Choroid plexus epithelial cell (primary cell): ENCODE measurements around the gene DGKI.

ENCODE experiments used
- DNase-seq: peaks from one replicate; pipeline ENCODE4 v3.0.0-alpha.2; 2010; ENCODE audit warnings: low read depth
- H3K4me3 ChIP-seq: 2 replicates; pipeline ENCODE4 v1.5.1; 2011; ENCODE audit warnings: low read depth, mild to moderate bottlenecking, control low read depth, low read length, moderate library complexity
- CTCF ChIP-seq: conservative IDR thresholded peaks from 2 replicates; pipeline ENCODE4 v1.5.1; 2011; ENCODE audit warnings: low read depth, mild to moderate bottlenecking, control low read depth, inconsistent platforms, low read length, moderate library complexity

The DGKI gene

GRCh38 chr7:137755427-137755826 lies 91.3 kb downstream of the DGKI start:
- no peak for TF ChIP-seq CTCF
- no peak overlapping the region for H3K4me3 ChIP-seq
- no peak for DNase-seq

- no peak for TF ChIP-seq CTCF
- H3K4me3 ChIP-seq: no peak overlapping the region
- DNase-seq: peak; percentile 8
Observed at GRCh38 chr7:137753948-137754851, 92.6 kb downstream of the DGKI start.

GRCh38 chr7:137753575-137753947 lies 93.2 kb downstream of the DGKI start:
- DNase-seq: no peak
- no peak overlapping the region for H3K4me3 ChIP-seq
- TF ChIP-seq CTCF: no peak

GRCh38 chr7:137753067-137753466 lies 93.7 kb downstream of the DGKI start:
- TF ChIP-seq CTCF: no peak
- no peak for DNase-seq
- no peak overlapping the region for H3K4me3 ChIP-seq

- DNase-seq: no peak
- no peak for TF ChIP-seq CTCF
- no peak overlapping the region for H3K4me3 ChIP-seq
Observed at GRCh38 chr7:137751361-137752009, 95.3 kb downstream of the DGKI start.

GRCh38 chr7:137747359-137748031 lies 99.3 kb downstream of the DGKI start:
- TF ChIP-seq CTCF: no peak
- no peak for DNase-seq
- no peak overlapping the region for H3K4me3 ChIP-seq
